ENCODE results near the gene PMCH.
A peak's percentile ranks its signal among the peaks of the same experiment; 100 is the strongest.
"Not testable (repeated sequence)": the region's sequence is repeated elsewhere in the genome, so short reads cannot be mapped to it uniquely, and the experiment has no call there.

PMCH gene, protein sequence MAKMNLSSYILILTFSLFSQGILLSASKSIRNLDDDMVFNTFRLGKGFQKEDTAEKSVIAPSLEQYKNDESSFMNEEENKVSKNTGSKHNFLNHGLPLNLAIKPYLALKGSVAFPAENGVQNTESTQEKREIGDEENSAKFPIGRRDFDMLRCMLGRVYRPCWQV

DNA sequence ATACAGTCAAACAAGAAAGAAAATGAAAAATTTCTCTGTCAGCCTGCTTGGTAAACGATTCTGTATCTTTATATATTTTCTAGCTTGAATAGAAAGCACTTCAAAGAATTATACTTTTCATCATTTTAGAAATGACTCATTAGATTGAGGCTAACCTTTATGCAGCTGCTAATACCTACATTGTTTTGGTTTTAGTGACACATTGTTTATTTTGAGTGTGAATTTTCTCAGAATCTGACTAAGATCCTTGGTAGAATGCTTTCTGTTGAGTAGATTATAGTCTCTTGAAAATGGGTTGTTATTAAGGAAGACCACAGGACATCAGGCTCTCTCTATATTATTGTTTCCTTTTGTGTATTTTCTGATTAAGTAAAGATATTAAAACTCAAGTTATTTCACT, at the start of gene PMCH:
Gene PMCH (minus strand): TSS at position 45 of the 400 bp plus-strand sequence. CDS start 63 bp downstream, outside the sequence.
- Mint-ChIP-seq H3K9me3 (no peaks in the 10 kb centered on the region), H3K36me3 (no peaks in the 10 kb centered on the region), H3K4me1 (no peaks in the 10 kb centered on the region), H3K27me3 (no peaks in the 10 kb centered on the region), H3K27ac (no peak within 1 kb of the TSS), H3K4me3 (no peak within 1 kb of the TSS)
- peak; percentile 66 for ATAC-seq

DNA sequence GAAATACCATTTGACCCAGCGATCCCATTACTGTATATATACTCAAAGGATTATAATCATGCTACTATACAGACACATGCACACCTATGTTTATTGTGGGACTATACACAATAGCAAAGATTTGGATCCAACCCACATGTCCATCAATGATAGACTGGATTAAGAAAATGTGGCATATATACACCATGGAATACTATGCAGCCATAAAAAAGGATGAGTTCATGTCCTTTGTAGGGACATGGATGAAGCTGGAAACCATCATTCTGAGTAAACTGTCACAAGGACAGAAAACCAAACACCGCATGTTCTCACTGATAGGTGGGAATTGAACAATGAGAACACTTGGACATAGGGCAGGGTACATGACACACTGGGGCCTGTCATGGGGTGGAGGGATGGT, 43.2 kb upstream of the PMCH start:
- not testable (repeated sequence) for H3K27ac Mint-ChIP-seq, H3K9me3 Mint-ChIP-seq, ATAC-seq, H3K4me1 Mint-ChIP-seq, H3K4me3 Mint-ChIP-seq, H3K36me3 Mint-ChIP-seq
- peaks cover 19% of the 10 kb centered on the region for H3K27me3 Mint-ChIP-seq

DNA sequence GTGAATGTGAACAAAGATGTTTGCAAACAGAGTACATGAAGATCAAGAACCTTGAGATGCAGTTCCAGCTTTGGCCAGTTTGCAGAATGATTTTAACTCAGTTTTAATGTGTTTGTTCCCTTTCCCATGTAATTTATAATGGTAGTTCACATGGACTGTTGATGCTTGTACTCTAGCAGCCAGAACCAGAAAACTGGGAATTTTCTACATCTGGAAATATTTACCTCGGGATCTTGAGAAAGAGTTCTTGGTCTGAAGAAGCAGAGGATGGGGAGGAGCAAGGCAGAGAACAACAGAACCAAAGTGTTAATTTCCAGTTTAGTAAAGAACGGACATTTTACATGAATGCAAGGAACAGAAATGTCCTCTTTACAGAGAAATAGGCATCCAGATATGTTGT, 37.0 kb upstream of the PMCH start:
- Mint-ChIP-seq H3K27ac (no peak overlapping the region), H3K4me1 (no peaks in the 10 kb centered on the region), H3K36me3 (no peaks in the 10 kb centered on the region), H3K9me3 (peaks cover 3% of the 10 kb centered on the region), H3K27me3 (peaks cover 29% of the 10 kb centered on the region), H3K4me3 (no peak overlapping the region)
- ATAC-seq = no peak

DNA sequence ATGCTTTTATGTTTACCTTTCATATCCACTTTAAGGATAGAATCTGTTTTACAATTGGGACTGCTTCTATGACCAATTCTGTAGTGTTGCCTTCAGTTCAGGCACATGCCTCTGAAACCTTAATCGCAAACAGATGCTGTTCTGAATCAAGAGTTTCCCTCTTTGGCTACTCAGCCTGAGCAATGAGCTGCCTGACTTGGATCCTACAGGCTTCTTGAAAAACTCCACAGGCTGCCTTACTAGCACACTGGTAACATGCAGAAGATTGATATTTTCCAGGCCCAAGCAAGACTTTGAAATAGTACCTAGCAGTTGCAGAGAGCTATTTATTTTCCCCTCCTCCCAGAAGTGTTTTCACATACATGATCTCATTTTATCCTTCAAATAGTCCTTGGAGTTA, 34.8 kb upstream of the PMCH start:
- Mint-ChIP-seq H3K27me3 (peaks cover 19% of the 10 kb centered on the region), H3K36me3 (no peaks in the 10 kb centered on the region)
- no peak for ATAC-seq

GRCh38 chr12:102232036-102232435, 34.4 kb upstream of the PMCH start:
- H3K4me1 Mint-ChIP-seq = no peaks in the 10 kb centered on the region
- H3K9me3 Mint-ChIP-seq = no peaks in the 10 kb centered on the region
- no peaks in the 10 kb centered on the region for H3K36me3 Mint-ChIP-seq
- H3K27me3 Mint-ChIP-seq = peaks cover 15% of the 10 kb centered on the region
- ATAC-seq = no peak
- no peak overlapping the region for H3K27ac Mint-ChIP-seq
- H3K4me3 Mint-ChIP-seq = no peak overlapping the region

More for the DNA sequence above, 34.8 kb upstream of the PMCH start:
- H3K9me3 Mint-ChIP-seq = peaks cover under 1% of the 10 kb centered on the region
- H3K4me1 Mint-ChIP-seq = no peaks in the 10 kb centered on the region
- no peak overlapping the region for H3K27ac Mint-ChIP-seq
- H3K4me3 Mint-ChIP-seq = no peak overlapping the region

DNA sequence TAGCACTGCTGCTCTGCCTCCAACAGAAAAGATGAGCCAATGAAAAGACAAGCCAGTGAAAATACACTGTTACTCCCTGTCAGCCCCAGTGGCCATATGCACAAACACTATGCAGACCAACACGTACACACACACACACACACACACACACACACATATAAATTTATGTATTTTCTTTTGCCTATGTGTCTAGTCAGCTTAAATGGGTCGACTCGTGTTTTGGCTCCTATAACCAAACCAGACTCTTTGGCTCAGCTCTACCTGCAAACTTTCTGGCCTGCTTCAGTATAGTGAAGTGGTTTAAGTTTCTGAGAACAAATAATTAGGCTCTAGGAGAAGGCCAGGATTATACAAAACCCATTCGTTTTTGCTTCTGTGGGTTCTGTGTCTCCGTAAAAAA, 30.3 kb upstream of the PMCH start:
- Mint-ChIP-seq H3K4me1 (no peaks in the 10 kb centered on the region), H3K27me3 (peaks cover under 1% of the 10 kb centered on the region), H3K27ac (no peak overlapping the region), H3K9me3 (peaks cover 3% of the 10 kb centered on the region), H3K4me3 (no peak overlapping the region), H3K36me3 (no peaks in the 10 kb centered on the region)
- no peak for ATAC-seq

DNA sequence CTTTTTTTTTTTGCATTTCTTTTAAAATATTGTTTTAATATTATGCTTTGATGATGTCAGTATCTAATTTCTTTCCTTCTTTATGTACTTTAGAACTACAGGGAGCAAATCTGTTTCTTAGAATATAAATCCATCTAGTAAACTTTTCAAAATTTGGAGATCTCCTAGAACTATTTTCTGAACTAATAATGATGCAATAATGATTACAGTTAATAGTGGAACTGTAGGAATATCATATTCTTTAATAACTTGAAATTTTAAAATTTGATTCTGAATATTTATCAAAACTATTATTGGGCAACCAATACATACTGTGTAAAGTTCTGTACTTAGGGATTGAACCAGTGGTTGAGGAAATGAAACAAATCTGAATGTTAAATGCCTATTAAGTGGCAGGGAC, 23.1 kb upstream of the PMCH start:
- Mint-ChIP-seq H3K4me1 (no peaks in the 10 kb centered on the region), H3K27ac (no peak overlapping the region), H3K4me3 (no peak overlapping the region), H3K36me3 (no peaks in the 10 kb centered on the region), H3K9me3 (peaks cover 3% of the 10 kb centered on the region), H3K27me3 (no peaks in the 10 kb centered on the region)
- no peak for ATAC-seq

GRCh38 chr12:102215992-102216691, 18.5 kb upstream of the PMCH start:
- no peak for ATAC-seq
- Mint-ChIP-seq H3K27me3 (no peaks in the 10 kb centered on the region), H3K36me3 (no peaks in the 10 kb centered on the region), H3K4me3 (no peak overlapping the region), H3K9me3 (no peaks in the 10 kb centered on the region), H3K4me1 (no peaks in the 10 kb centered on the region), H3K27ac (no peak overlapping the region)

DNA sequence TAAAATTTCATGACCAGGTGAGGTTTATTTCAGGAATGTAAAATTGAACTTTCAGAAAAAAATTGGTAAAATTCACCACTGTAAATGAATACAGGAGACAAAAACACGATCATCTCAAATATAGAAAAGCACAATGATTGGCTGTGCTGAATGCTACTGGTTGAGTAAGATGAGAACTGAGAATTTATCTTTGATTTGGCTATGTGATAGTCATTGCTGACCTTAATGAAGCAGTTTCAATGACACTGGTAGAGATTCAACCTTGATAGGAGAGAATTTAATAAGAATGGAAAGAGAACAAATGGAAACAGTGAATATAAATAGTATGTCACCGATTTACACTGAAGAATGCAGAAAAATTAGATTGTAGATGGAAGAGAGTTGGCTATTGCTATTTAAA, 6.4 kb upstream of the PMCH start:
- no peaks in the 10 kb centered on the region for H3K27me3 Mint-ChIP-seq
- H3K4me3 Mint-ChIP-seq = no peak overlapping the region
- H3K9me3 Mint-ChIP-seq = peaks cover 6% of the 10 kb centered on the region
- H3K36me3 Mint-ChIP-seq = peaks cover 32% of the 10 kb centered on the region
- H3K4me1 Mint-ChIP-seq = no peaks in the 10 kb centered on the region
- no peak overlapping the region for H3K27ac Mint-ChIP-seq
- ATAC-seq = no peak

DNA sequence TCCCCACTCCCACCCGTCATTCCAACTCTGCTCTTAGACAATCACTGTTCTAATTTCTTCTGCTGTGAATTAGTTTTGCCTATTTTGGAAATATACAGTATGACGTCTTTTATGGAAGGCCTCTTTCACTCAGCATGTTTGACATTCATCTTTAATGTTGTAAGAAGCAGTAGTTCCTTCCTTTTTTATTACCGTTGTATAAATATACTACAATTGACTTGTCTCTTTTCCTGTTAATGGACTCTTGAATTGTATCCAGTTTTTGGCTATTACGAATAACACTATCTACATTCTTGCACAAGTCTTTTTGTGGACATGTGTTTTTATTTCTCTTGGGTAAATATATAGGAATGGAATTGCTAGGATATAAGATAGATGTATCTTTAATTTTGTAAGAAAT, 4.9 kb upstream of the PMCH start:
- no peaks in the 10 kb centered on the region for H3K4me1 Mint-ChIP-seq
- no peak overlapping the region for H3K27ac Mint-ChIP-seq
- H3K9me3 Mint-ChIP-seq = peaks cover 3% of the 10 kb centered on the region
- no peak for ATAC-seq
- no peaks in the 10 kb centered on the region for H3K27me3 Mint-ChIP-seq
- no peak overlapping the region for H3K4me3 Mint-ChIP-seq
- H3K36me3 Mint-ChIP-seq = peaks cover 19% of the 10 kb centered on the region

DNA sequence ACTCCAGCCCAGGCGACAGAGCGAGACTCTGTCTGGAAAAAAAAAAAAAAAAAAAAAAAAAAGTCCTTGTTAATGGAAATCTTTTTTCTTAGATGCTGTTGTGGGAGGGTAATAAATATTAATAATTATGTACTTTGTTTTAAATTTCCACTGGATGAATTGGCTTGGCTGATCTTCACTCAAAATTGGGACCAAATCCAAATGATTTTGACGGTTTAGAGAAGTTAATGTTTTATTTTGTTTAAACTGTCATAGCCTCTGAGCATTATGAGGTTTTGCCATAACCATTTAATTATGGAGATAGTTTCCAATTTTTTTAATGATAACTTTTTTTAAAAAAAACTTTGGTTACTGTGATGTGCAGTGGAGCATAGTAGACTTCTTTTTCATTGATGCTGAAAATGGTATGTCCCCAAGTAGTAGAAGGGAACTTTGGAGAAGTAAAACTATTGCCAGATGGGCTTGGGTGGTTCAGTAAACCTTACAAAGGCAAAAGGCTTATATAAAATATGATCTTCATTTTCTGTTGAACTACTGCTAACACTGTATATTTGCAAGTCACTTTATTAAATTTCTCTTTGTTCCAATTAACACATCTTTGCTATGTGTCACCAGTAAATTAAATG, 3.9 kb upstream of the PMCH start:
- no peaks in the 10 kb centered on the region for H3K27me3 Mint-ChIP-seq
- H3K4me1 Mint-ChIP-seq = no peaks in the 10 kb centered on the region
- ATAC-seq = no peak
- no peak overlapping the region for H3K27ac Mint-ChIP-seq
- H3K36me3 Mint-ChIP-seq = peaks cover 12% of the 10 kb centered on the region
- H3K4me3 Mint-ChIP-seq = no peak overlapping the region
- peaks cover 3% of the 10 kb centered on the region for H3K9me3 Mint-ChIP-seq

GRCh38 chr12:102195826-102196225, 1.8 kb downstream of the PMCH start:
- Mint-ChIP-seq H3K4me1 (no peaks in the 10 kb centered on the region), H3K4me3 (no peak overlapping the region), H3K27ac (no peak overlapping the region), H3K27me3 (no peaks in the 10 kb centered on the region), H3K9me3 (no peaks in the 10 kb centered on the region), H3K36me3 (no peaks in the 10 kb centered on the region)
- ATAC-seq = no peak

- Mint-ChIP-seq H3K9me3 (no peaks in the 10 kb centered on the region), H3K4me1 (no peaks in the 10 kb centered on the region), H3K36me3 (peaks cover 5% of the 10 kb centered on the region), H3K27me3 (no peaks in the 10 kb centered on the region), H3K4me3 (no peak overlapping the region), H3K27ac (no peak overlapping the region)
- ATAC-seq = no peak
Observed at GRCh38 chr12:102182635-102183034, 15.0 kb downstream of the PMCH start.

- Mint-ChIP-seq H3K36me3 (no peaks in the 10 kb centered on the region), H3K4me3 (no peak overlapping the region), H3K4me1 (no peaks in the 10 kb centered on the region), H3K27ac (no peak overlapping the region), H3K27me3 (no peaks in the 10 kb centered on the region), H3K9me3 (no peaks in the 10 kb centered on the region)
- no peak for ATAC-seq
Observed at GRCh38 chr12:102174761-102175160, 22.9 kb downstream of the PMCH start.

DNA sequence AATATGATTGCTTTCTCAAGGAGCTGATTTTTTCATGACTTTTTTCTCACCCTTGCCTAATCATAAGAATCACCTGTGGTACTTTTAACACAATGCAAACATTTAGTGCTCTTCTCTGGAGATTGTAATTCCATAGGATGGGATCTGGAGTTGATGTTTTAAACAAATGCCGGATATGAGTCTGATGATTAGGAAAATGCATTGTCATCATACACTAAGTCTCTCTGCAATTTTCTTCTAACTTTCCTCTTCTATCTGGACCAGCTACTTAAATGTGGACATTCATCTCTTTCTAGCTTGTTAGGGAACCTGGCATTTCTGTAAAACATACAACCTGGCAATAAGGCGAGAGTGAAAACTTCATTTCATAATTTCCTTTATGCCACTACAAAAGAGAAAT, 23.5 kb downstream of the PMCH start:
- no peaks in the 10 kb centered on the region for H3K4me1 Mint-ChIP-seq
- no peaks in the 10 kb centered on the region for H3K9me3 Mint-ChIP-seq
- no peak overlapping the region for H3K4me3 Mint-ChIP-seq
- ATAC-seq = no peak
- H3K36me3 Mint-ChIP-seq = peaks cover 5% of the 10 kb centered on the region
- no peaks in the 10 kb centered on the region for H3K27me3 Mint-ChIP-seq
- no peak overlapping the region for H3K27ac Mint-ChIP-seq

GRCh38 chr12:102172436-102172835, 25.2 kb downstream of the PMCH start:
- no peak overlapping the region for H3K27ac Mint-ChIP-seq

More at GRCh38 chr12:102172436-102172835, 25.2 kb downstream of the PMCH start:
- Mint-ChIP-seq H3K4me3 (no peak overlapping the region), H3K36me3 (peaks cover 7% of the 10 kb centered on the region), H3K9me3 (no peaks in the 10 kb centered on the region), H3K4me1 (peaks cover 5% of the 10 kb centered on the region), H3K27me3 (no peaks in the 10 kb centered on the region)
- ATAC-seq = no peak
